ENCODE measurements around the gene SH3BP2.

Gene SH3BP2

DNA sequence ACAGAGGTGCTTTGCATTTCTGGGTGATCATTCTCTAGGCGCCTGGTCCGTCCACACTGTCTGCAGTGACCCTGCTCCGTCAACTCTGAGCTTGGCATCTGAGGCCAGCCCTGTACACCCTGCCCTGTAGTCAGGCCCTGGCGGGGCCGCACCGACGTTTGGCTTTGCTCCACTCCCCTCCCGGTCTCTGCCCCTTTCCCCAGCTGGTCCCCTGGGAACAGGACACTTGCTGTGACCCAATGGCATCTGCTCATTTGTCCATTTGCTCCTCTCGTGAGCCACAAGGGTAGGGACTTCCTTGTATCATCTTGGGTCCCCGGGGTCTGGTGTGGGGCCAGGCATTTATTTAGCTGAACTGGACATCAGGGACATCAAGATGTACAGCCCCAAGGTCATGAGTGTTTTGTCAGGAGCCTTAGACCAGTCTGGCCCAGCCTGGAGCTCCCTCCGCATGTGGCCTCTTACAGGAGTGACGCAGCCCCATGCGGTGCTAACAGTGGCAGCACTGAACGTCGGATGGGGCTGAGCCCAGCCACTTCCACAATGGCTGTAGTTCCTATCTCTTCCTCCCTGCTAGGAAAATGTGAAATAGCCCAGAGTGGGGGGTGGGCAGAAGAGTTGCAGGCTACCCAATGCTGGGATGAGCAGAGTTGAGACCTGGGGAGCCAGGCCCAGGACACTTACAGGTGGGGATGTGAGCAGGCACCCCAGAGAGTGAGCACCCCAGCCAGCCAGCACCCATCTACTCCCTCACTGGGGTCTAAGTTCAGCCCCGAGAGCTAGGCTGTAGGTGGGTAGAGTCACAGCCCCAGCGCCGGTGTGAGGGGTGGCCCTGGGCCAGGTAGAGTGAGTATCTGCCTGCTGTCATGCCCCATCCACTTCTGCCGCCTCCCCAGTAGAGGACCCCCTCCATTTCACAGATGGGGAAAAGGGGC is 2.0 kb upstream of the SH3BP2 start:
- no peak for DNase-seq (ENCODE audit: low read depth in 2 of 3, low spot score in 1 of 3)

DNA sequence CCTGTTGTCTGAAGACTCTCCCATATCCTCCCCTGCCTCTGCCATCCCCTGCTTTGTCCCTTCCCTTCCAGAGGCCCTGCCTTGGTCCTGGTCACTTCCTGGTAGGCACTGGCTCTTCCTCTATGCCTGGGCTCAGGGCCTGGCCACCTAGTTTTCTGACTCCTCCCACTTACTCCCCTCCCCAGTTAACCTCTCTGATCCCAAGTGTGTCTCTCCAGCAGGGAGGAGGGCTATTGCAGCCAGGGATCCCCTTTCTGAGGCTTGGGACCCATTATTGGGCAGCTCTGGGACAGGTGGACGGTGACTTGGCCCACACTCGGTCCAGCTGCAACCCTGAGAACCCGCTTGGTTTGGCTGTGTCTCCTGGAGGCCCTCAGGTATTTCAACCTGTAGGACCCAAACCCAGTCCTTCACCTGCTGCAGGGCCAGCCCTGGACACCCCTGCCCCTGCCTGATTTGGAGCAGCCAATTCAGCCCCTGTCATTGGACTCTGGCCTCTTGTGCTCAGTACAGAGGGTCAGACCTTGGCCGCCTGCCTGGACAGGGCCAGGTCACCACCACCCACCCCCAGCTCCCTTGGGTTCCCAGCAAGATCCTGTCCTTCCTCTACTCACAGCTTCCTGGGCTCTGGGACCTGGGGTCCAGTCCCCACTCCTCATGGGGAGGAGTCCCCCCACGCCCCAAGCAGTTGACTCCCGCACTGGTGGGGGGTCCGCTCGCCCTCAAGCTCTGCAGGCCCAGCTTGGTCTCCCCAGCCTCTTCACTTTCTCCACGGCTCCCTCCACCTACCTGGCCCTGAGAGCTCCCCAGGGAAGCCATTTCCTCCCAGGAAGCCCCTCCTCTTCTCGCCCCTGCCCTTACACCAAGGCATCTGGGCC is 1.1 kb upstream of the SH3BP2 start:
- DNase-seq (ENCODE audit: low read depth in 2 of 3, low spot score in 1 of 3), result no peak

DNA sequence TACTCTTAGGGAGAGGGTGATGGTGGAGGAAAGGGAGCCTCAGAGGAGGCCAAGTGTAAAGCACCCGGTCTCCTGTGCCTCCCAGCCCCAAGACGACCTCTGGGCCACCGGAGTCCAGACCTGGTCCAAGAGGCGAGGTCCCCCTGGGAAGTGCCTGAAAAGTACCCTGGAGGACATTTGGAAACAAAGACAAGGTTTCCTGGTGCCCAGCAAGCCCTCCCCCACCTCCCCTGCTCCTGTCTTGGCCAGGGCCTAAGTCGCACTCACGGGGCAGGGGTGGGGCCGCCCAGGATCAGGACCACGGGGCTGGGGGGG is 532 bp upstream of the SH3BP2 start:
- DNase-seq (ENCODE audit: low read depth in 2 of 3, low spot score in 1 of 3), result no peak

DNA sequence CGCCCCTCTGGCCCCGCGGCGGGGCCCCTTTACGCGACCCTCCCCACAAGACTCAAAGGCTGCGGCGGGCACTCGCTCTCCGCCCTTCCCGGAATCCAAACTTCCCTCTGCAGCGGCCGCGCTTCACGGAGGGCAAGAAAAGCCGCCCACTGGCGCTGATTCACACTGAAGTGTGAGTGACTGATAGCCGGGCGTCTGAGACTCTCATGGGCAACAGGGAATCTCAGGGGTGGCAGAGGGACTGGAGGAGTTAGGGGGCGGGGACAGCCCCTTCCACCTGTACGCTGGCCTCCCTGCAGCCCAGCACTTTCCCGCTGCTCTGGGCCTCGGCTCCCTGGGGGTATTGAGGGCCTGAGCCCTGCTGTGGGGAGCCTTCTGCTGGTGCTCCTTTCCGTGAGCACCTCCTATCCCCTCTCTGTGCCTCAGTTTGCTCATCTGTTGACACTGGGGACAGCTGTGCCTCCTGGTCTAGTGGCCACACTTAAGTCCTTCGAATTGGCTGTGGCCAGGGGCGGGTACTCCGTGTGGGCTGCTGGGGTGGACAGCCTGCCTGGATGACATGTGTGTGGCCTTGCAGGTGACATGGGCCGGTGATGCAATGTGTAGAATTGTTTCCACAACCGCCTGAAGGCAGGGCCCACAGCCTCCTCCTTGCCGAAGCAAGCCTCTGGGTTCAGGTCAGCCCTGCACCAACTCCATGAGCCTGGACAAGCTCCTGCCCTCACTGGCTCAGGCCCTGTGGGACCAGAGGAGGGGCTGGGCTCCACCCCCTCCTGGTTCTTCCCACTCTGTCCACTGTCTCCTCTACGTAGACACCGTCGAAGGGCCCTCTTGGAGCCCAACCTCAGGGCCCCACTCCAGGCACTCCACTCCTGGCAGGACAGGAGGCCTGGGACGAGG is 951 bp downstream of the SH3BP2 start:
- DNase-seq (ENCODE audit: low read depth in 2 of 3, low spot score in 1 of 3), result no peak

DNA sequence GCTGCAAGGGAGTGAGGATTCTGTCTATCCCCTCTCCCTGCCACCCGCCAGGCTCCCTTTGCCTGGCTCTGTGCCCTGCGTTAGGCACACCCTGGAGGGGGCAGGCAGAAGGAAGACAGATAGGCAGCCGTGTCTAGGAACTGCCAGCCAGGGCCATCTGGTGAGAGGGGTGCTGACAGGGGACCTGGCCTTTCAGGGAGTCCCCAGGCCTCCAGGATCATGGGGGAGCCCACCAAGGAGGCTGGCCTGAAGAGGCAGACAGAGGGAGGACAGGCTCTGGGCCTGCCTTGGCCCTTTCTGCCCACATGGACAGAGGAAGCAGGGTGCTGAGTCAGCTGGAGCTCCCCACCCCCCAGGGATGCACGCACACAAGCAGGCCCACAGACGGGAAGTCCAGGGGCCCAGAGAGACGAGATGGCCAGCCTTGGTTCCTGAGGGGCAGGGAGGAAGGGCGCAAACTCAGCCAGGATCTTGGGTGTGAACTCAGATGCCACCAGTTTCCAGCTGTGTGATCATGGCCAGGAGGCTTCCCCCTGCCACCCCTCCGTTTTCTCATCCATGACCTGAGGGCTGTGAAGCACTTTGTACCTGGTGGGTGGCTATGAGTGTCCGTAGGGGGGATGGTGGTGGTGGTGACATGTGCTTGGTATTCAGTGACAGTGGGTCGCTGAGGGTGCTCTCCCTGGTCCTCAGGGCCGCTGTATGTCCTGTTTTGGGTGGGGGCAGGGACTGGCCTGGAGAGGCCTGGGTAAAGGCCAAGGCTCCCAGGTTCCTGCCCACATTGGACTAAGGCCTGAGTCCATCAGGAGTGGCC is 1.8 kb downstream of the SH3BP2 start:
- no peak for DNase-seq (ENCODE audit: low read depth in 2 of 3, low spot score in 1 of 3)

DNA sequence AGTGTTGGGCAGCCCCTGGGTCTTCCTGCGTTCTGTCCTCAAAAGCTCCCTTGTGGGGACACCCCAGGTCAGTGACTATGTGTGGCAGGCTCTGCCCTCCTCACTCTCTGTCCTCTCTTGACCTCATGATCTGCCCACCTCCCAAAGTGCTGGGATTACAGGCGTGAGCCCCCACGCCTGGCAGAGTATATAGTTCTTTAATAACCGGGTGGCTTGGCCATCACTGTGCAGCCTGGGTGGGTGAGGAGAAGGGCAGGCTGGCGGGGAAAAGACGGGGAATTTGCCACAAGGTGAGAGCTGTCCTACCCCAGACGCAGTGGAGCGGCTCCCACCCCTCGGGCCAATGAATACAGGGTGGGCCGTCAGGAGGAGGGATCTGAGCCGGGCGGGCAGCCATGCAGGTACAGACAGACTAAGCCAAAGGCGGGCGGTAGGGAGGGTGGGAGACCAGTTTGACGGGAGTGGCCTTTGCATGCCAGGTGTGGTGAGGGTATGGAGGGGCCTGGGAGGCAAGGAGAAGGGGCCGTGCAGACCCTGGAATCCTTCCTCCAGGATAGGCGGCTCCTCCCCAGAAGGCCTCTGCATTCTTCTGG is 2.5 kb downstream of the SH3BP2 start:
- no peak for DNase-seq (ENCODE audit: low read depth in 2 of 3, low spot score in 1 of 3)

DNA sequence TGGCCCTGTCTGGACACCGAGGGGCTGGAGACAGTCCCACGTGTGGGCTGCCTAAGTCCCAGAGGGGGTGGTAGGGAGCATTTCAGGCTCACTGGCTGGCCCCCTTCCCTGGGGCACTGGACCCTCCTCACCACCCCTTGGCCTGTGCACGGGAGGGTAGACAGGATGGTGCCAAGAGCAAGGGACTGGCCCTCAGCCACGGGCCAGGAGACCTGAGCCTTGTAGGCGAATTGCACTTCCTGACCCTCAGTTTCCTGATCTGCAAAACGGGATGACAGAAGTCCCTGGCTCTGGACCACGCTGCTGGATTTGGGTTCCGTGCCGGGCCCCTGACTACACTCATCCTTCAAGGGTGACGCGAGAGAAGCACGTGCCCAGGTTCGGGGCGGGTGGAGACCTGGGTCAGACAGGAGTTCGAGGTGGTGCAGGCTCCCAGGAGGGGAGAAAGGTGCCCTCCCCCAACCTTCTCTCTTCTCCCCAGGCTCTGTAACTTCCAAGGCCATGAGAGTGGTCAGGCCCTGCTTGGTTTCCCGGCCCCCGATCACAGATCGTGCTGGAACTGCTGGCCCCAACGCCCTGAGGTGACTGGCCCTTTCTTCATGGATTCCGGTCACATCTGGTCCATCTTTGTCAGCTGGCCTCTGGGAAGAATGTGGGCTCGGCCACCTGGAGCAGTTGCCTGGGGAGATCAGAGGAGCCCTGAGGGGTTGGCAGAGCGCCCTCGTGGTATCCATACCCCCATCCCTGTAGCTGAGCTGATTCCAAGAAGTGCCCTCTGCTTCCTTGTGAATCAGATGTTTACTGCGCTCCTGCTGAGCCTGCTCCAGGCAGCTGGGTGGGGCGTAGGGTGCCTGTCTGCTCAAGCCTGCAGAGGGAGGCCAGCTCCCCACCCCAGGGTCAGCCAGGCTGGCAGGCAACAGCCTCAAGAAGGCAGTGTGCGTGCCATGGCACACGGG is 3.3 kb downstream of the SH3BP2 start:
- DNase-seq (ENCODE audit: low read depth in 2 of 3, low spot score in 1 of 3), result no peak

DNA sequence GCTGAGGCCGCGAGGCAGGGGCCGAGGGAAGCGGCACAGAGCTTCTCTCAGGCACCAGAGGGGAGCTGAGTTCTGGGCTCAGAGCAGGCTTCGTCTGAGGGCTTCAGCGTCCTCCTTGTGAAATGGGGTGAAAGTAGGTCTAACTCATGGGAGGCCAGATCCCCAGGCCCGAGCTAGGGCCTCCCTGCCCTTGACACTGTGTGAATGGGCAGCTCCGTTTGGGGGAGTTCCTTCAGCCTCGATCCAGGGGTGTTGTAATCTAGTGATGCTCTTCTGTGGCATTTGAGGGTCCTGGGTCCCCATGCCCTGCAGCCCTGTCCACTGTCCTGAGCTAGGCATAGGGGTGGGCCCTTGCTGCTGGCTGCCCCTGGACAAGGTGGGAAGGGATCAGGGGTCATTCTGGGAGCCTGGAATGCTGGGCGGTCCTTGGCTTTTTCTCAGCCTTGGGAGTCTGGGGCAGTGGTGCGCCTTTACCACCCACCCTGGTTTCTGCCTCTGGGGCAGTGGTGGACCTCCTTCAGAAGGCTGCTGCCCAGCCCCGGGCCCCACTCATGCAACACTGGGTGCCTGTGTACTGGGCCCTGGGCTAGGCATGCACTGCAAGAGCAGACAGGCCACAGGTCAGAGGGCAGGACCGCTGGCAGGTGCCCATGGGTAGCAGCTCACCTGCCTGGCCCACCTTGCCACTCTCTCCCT is 4.1 kb downstream of the SH3BP2 start:
- DNase-seq (ENCODE audit: low read depth in 2 of 3, low spot score in 1 of 3), result no peak

DNA sequence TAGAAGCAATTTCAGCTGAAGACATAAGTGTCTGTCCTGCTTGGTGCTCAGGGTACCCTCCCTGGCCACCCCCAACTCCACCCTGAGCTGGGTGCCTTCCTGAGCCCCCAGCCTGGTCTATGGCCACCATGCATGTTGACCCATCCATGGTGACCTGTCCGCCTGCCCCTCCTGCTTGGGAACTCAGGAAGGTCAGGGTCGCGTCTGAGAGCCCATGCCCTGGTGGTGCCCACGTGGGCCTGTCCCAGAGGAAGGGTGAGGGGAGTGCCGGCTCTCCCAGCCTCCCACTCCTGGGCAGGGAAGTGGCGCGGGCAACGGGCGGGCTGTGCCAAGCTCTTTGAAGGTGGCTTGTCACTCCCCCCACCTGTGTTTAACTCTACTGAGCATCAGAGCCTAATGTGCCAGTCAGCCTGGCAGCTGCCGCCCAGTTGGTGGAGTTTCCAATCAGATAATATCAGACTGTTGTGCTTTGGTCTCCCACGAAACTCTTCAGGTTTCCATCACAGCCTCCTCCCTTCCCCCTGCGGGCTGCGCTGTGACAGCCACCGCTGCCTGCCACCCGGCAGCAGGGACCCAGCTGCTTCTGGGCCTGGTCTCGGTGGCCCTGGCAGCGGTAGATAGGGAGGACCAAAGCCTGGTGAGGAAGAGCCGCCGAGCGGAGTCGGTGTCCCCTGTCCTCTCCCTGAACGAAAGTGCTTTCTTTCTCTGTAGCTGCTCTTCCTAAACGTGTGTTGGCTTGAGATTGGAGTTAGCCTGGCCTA is 4.8 kb downstream of the SH3BP2 start:
- DNase-seq (ENCODE audit: low read depth in 2 of 3, low spot score in 1 of 3), result peak in 1 of 3 donors; percentile 57

DNA sequence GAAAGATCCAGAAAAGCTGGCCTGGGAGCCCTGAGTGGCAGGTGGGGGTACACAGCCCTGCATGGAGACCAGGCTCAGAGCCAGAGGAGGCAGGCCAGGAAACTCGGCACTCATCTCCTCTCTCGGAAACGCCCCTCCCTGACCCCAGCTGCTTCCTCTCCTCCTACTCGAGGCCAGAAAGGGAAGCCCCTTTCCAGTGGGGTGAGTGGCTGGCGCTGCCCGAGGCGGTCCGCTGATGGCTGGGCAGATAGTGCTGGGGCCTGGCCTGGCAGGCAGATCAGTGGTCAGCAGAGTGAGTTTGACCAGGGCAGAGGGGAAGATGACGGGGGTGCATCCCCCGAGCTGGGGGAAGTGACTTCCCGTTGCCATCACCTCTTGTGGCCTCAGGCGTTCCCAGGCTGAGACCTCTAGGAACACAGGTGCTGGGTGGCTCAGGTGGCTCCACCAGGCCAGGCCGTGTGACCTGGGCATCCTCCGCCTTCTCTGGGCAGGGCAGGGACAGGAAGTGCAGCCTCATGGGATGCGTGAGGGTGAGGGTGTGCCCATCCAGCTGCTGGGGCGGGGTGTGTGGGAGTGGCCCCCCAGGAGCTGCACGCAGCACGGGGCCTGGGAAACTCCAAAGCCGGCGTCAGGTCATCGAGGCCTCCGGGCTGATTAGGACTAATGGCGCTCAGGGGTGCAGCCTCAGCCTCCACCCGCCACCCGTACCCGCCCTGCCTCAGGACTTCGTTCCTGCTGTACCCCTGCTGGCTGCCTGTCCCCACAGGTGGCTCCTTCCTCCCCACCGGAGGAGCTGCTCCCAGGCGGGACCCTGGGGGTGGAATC is 5.7 kb downstream of the SH3BP2 start:
- no peak for DNase-seq (ENCODE audit: low read depth in 2 of 3, low spot score in 1 of 3)

DNA sequence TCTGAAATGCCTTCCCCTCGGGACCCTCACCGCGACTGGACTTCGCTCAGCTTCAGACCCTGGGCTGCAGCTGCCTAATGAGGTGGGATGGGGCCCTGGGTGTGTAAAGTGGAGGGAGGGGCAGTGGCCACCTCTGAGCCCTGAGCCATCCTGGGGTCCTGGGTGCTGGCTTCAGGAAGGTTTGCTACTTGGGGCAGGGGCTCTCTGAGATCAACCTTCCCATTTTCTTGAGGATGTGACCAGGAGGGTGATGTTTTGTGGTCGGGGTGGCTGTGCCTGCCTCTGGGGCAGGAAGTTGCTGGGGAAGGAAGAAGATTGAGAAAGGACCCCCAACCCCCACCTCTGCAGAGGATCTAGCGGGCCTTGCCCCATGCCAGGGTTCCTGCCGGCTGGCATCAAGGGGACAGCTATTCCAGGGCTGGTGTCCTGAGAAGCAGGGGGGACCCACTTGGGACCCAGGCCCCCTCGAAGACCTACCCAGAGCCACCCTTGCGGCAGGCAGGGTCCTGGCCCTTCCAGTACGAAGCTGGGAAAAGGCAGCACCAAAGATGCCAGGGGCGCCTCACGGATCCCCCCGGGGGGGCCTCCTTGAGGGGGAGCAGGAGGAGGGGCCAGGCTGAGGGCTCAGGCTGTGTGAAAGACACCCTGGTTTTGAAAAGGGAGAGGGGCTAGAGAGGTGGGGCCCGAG is 6.5 kb downstream of the SH3BP2 start:
- DNase-seq (ENCODE audit: low read depth in 2 of 3, low spot score in 1 of 3), result no peak

DNA sequence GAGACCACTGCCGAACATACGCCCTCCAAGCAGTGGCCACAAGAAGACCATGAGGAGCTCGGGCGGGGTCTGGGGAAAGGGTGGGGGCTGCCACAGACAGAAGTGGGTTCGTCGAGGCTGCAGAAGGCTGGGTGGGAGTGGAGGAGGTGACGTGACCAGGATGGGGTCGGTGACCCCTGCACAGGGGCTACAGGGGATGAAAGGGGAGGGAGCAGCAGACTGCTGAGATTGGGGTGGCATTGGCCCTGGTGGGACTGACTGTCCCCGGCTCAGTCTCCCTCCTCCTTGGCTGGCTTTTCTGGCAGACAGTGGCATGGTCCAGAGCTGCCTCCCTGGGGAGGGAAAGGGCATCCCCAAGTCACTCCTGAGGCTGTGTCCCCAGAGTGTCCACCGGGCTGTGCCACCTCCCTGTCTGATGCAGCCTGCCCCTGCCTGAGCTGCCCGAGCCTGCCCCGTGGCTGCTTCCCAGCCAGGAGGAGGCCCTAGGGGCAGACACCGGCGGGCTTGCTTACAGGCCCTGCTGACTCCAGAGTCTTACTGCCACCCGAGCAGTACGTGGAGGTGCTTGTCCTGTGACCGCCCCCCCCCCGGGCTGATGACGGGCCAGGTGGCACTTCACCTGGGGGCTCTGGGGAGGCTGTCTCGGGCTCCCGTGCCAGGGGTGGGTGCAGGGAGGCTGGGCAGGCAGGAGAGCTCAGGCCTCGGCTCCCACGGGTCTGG is 7.2 kb downstream of the SH3BP2 start:
- no peak for DNase-seq (ENCODE audit: low read depth in 2 of 3, low spot score in 1 of 3)

DNA sequence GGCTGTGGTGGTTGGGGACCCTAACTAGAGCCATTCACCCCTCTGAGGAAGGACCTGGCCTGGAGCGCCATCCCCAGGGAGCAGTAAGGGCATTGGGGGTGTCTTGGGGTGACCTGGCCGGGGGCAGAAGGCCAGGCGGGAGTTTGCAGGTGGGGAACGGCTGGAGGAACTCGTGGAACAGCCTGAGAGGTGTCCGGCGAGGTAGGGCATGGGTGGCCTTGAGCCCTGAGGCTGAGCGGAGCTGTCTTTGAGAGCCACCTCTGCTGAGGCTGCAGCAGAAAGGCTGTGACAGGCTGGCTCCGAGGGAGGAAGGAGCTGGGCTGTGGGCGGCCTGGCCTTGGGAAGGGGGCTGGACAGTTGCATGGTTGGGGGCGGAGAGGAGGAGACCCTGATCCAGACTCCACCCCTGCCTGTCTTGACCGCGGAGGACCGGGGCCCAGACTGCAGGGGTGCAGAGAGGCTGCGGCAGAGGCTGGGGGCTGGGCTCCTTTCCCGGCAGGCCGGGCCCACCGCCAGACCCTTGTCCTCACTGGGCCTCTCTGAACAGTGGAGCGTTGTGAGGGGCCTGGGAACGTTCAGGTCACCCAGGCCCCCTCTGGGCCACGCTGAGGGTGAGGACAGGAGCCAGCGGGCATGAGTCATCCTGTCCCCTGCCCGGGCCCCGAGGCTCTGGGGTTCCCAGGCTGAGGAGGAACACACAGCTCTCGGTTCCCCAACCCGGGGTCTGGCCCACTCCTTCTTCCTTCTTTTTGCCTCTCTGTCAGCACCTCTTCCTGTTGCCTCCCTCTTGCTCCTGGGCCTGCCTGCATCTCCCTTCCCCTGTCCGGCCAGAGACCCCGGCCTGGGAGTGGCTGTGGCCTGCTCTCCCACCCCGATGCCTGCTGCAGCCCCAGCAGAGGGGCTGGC is 8.1 kb downstream of the SH3BP2 start:
- DNase-seq (ENCODE audit: low read depth in 2 of 3, low spot score in 1 of 3), result no peak

Data from stimulated activated CD4-positive, alpha-beta T cell treated with anti-CD3 and anti-CD28 coated beads, Interleukin-12 subunit alpha, Interleukin-12 subunit beta, amount 100 ng/mL, for 48 hours (primary cell).